ENCODE data around the gene UHRF2.

GRCh38 chr9:6460189-6460768 is 47.3 kb downstream of the UHRF2 start:
- TF ChIP-seq CTCF (IDR thresholded peaks at IDR 0.05) (no peak), POLR2AphosphoS5 (IDR thresholded peaks at IDR 0.05) (no peak), EP300 (IDR thresholded peaks at IDR 0.05) (no peak)

All from gastroesophageal sphincter (tissue), 3 donors.